ENCODE measurements around the gene HSPA14.
"Not testable (repeated sequence)": the region's sequence is repeated elsewhere in the genome, so short reads cannot be mapped to it uniquely, and the experiment has no call there.

The HSPA14 gene

DNA sequence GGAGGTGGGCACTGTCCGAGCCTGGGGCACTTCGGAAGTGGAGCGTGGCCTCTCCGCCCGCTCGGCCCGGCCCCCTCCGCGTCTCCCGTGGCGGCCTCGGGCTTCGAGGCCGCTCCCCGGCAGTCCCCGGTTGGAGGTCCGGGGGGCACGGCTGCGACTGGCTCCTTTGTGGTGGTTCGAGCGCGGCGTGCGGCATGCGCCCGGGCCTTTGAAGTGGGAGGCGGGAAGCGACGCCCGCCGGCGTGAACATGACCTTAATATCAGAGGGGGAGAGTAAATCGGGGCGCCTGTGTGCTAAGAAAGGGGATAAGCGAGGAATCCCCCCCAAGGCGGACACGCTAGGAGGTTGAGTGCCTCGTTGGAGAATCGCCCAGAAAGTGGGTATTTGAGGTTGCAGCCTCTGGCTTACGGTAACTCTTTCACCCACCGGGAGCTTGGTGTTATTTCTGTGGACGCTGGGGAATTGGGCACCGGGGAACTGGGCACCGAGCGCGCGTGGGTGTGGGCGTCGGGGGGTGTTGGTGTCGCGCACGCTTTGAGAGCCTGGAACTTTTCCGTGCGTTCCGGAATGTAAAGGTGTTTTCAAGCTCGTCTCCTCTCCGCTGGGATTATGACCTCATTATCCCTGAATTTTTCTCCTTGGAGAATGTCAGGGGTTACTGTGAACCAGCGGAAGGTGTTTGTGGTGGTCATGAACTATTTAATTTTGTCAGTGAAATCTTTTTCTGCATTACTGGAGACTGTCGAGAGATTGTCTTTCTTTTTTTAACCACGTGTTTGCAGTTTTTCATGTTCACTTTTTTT lies 41.2 kb downstream of the HSPA14 start:
- peak overlapping the region; percentile 90 for H3K27ac ChIP-seq
- DNase-seq (ENCODE audit: low read depth, low spot score): no peak

DNA sequence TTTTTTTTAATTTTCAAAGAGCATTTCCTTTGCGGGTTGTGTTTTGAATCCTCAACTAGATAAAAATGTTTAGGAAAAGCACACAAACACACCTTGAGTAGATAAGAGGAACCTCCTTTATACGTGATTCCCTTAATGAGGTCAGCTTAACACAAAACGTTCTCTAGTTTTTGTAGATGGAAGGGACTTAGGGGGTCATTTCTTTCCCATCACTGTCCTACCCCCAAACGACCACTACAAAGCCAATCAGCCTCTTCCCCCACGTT lies 41.8 kb downstream of the HSPA14 start:
- DNase-seq (ENCODE audit: low read depth, low spot score): no peak
- H3K27ac ChIP-seq: no peak overlapping the region

DNA sequence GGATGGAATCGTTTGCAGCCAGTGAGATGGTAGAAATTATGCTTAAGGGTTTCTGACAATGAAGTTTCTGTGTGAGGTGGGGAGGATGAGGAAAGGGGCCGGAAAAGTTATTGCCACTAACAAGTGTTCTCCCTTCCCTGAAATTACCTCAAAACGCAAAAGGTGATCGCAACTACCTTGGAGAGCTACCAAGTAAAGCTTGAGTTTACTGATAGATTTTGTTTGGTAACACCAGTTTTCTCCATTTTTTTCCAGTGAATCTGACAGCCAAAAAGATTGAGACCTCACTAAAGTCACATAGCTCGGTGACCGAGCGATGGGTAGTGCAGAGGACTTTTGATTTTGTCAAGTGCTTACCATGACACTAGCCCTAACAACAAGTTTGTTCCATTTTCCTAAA lies 42.1 kb downstream of the HSPA14 start:
- DNase-seq (ENCODE audit: low read depth, low spot score): no peak
- no peak overlapping the region for H3K27ac ChIP-seq

DNA sequence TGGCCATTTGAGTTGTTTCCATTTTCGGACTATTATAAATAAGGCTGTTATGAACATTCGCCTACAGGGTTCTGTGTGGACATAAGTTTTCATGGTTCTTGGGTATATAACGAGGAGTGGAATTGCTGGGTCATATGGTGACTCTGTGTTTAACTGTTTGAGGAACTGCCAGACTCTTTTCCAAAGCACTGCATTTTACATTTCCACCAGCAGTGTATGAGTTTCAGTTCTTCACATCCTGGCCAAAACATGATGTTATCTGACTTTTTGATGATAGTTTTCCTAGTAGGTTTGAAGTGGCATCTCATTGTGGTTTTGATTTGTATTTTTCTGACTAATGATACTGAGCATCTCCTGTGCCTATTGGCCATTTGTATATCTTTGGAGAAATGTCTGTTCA lies 46.0 kb downstream of the HSPA14 start:
- no peak overlapping the region for H3K27ac ChIP-seq
- DNase-seq (ENCODE audit: low read depth, low spot score): no peak

DNA sequence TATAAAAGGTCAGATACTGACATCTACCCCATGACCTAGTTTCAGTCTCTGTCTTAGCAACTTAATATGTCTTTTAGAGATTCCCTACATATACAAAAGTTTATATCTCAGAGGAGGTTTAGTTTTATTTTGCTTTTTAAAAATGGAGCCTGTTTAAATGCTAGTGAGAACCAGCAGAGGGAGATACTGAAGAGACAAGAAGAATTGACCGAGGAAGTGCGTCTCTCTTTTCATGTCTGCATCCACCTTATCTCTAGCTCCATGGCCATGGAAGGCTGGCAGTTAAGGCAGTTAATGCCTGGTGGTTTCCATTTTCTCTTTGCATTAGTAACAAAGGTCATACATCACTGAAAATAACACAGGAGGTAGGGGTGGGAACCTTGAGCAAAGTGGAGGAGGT lies 51.2 kb downstream of the HSPA14 start:
- no peak for DNase-seq (ENCODE audit: low read depth, low spot score)
- H3K27ac ChIP-seq: no peak overlapping the region

DNA sequence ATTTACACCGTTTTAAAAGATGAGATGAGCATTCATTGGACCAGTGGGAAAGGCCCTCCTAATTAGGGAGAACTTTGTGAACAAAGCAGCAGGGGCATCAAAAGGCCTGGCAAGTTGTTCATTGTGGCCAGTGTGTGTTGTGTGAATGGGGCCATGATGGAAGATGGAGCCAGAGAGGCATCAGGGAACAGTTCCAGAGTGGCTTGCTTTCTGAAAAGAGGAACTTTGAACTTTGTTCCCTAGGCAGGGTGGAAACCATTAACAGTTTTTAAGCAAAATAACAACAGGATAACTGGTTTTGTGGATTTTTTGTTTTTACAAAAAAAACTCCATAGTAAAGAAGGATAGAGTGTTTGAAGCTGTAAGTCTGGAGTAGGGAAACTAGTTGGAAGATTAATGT lies 53.0 kb downstream of the HSPA14 start:
- no peak overlapping the region for H3K27ac ChIP-seq

DNA sequence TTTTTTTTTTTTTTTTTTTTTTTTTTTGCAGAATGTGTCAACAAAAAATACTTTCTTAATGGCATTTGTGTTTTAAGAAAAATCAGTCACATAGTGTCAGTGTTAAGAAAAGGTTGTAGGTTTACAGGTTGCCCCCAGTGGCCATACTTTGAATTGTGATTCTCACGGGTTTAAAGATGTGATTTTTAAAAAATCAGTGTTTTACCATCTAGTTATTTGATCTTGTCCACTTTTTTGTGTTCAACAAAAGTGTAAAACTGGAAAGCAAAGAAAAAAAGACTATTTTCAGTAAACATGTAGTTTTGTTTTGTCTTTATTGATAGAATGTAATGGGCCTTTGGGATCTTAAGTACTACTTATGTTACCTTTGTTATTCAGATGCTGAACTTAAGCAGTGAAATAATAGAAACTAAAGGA lies 66.2 kb downstream of the HSPA14 start:
- no peak for DNase-seq (ENCODE audit: low read depth, low spot score)
- H3K27ac ChIP-seq: no peak overlapping the region

More for the DNA sequence above, 53.0 kb downstream of the HSPA14 start:
- no peak for DNase-seq (ENCODE audit: low read depth, low spot score)

DNA sequence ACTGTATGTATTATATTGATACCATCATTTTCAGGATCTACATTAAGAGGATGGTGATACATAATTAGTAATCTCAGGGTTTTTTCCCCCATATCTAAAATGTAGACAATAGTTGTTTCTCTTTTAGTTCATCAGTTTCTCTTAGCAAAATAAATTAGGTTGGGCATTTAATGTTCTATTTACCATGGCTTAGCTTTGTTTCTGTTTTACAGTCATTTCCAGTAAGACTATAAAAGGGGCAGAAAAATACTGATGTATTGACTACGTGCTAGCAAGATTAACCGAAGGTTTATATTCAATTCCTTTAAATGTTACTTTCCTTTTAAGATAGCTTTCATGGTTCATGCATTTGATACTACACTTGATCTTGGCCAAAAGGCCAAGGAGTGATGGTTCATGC lies 66.8 kb downstream of the HSPA14 start:
- no peak overlapping the region for H3K27ac ChIP-seq
- DNase-seq (ENCODE audit: low read depth, low spot score): no peak

DNA sequence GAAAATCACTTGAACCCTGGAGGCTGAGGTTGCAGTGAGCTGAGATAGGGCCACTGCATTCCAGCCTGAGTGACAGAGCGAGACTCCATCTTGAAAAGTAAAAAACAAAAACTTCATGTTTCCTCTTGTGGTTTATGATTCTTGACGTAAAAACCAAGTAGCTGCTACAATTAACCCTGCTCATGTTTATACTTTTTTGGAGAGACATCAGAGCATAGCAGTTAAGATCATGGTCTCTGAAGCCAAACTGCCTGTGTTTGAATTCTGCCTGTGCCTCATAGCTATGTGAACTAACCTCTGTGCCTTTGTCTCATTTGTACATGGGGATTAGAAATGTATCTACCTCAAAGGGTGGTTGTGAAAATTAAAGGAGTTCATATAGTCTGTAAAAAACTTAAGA lies 67.8 kb downstream of the HSPA14 start:
- DNase-seq (ENCODE audit: low read depth, low spot score): no peak
- H3K27ac ChIP-seq: no peak overlapping the region

DNA sequence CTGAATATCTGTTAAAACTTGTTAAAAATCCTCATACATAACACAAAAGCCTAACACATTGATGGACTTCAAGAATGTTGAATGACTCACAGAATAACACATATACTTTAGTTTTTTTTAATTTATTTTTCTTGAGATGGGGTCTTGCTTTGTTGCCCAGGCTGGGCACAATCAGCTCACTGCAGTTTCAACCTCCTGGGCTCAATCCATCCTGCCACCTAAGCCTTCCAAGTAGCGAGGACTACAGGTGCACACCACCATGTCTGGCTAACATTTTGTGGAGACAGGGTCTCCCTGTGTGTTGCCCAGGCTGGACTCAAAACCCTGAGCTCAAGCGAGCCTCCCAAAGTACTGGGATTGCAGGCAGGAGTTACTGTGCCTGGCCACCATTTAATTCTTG lies 68.7 kb downstream of the HSPA14 start:
- no peak overlapping the region for H3K27ac ChIP-seq
- DNase-seq (ENCODE audit: low read depth, low spot score): no peak

DNA sequence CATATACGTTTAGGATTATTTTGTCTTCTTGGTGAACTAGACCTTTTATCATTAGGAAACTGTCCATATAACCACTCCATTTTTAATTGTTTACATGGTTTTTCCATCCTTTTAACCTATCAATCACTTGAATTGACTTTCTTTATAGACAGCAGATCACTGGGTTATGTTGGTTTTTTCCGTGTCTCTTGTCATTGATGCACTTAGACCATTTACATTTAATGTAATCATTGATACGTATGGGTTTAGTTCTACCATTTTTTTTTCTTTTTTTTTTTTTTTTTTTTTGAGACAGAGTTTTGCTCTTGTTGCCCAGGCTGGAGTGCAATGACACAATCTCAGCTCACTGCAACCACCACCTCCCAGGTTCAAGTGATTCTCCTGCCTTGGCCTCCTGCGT lies 69.5 kb downstream of the HSPA14 start:
- not testable (repeated sequence) for H3K27ac ChIP-seq; DNase-seq (ENCODE audit: low read depth, low spot score)

DNA sequence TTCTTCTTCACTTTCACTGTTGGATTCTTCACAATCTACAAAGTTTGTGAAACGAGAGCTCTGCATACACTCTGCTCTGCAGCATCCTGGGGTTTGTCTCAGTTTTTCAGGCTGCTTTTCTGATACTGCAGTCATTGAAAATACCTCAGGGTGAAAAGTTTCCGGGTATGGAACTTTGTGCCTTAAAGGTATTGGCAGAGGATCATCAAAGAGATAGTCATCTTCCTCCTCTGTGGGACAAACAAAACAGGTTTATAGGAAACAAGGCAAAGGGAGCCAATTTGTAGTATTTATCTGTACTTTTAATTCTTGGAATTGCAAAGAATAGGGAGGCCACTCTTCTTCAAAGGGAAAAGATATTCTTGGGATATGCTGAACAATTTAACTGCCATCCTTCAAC lies 71.0 kb downstream of the HSPA14 start:
- no peak overlapping the region for H3K27ac ChIP-seq
- DNase-seq (ENCODE audit: low read depth, low spot score): no peak

DNA sequence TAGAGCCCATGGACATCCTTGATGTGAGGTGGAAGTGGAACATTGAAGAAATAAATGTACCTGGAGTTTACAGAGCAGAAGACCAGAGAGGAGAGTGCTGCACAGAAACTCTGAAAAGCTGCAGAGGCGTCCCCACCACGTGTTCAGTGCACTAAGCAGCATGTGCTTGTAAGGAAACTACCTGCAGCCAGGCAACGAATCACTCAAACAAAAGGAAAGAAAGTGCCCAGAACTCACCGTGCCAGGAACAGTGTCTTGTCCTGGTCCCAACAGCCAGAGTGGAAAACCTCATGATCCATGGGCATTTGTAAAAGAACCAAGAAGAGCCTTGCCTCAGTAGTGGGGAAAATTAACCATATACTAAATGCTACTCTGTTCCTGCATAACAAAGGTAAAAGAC lies 72.8 kb downstream of the HSPA14 start:
- no peak overlapping the region for H3K27ac ChIP-seq
- DNase-seq (ENCODE audit: low read depth, low spot score): no peak

DNA sequence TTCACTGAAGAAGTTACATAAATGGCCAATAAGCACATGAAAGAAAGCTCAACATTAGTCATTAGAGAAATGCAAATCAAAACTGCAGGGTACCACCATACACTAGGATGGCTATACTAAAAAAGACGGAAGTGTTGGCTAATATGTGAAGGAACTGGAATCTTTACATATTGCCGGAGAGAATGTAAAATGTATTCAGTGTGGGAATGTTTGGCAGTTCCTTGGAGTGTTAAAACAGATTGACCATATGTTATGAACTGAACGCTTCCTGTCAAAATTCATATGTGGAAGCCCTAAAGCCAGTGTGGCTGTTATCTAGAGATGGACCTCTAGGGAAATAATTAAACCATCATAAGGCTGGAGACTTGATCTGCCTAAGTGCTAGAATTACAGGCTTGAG lies 73.7 kb downstream of the HSPA14 start:
- H3K27ac ChIP-seq: no peak overlapping the region
- no peak for DNase-seq (ENCODE audit: low read depth, low spot score)

DNA sequence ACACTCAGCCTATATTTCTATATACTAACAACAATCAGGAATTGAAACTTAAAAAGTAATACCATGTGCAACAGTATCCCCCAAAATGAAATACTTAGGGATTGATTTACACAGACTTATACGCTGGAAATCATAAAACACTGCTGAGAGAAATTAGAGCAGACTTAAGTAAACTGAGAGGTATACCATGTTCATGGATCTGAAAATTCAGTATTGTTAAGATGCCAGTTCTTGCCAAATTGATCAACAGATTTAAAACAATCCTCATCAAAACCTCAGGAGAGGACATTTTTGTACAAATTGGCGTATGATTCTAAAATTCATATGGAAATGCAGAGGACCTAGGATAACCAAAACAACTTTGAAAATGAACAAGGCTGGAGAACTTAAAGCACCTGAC lies 78.5 kb downstream of the HSPA14 start:
- no peak for DNase-seq (ENCODE audit: low read depth, low spot score)
- H3K27ac ChIP-seq: no peak overlapping the region

DNA sequence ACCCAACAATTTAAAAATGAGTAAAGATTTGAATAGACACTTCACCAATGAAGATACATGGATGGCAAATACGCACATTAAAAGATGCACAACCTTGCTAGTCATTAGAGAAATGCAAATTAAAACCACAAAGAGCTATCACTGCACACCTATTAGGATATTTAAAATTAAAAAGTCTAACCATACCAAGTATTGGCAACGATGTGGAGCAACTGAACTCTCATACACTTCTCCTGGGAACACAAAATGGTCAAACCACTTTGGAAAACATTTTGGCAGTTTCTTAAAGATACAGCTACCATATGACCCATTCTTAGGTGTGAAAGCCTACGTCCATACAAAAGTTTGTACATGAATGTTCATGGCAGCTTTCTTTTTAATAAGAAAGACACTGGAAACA lies 79.7 kb downstream of the HSPA14 start:
- H3K27ac ChIP-seq: no peak overlapping the region
- no peak for DNase-seq (ENCODE audit: low read depth, low spot score)

DNA sequence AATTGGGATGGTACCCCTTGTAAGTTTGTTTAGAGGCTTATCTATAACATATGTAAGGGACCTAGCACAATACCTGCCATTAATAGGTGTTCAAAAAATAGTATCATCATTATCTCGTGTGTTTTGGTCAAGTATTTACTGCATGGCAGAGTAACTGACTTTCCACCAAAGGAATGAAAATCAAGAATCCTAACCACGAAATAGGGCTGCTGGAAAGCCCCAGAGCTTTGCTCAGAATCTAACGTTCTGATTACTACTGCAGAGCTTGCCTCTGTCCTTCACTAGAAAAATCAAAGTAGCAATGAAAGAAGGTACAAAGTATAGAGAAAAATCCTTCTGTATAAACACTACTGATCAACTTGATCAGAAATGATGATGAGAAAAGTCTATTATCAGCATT lies 80.9 kb downstream of the HSPA14 start:
- no peak overlapping the region for H3K27ac ChIP-seq
- DNase-seq (ENCODE audit: low read depth, low spot score): no peak

Data from epithelial cell of prostate (primary cell).